K562 (cell line): ENCODE results near the gene RETREG1. TPM values are rescaled to one million over a fixed set of nuclear protein-coding genes. Genes with fewer than 3 reads are reported as not detected.

Source experiments
- ATAC-seq: fragments of 200-7000 bp; cut with Tn5 transposase; 3 replicates; pipeline ENCODE4 v1.9.1; 2020; ENCODE audit warnings: moderate library complexity
- BruUV-seq: library from RNA; stranded (reverse); fragments of 400-500 nt; replicated peaks from 2 replicates; lab custom pipeline; 2021; lab: Mats Ljungman, UMichigan
- CTCF ChIA-PET: fragments of 300-600 bp; formaldehyde crosslinking; extraction: SDS; loops from one replicate; lab custom pipeline; 2021; ENCODE audit warnings: low intra/inter-chr PET ratio; lab: Yijun Ruan, JAX
- POLR2A ChIA-PET: fragments of 300-600, 350-650 bp; sonication (Branson Sonifier 250); formaldehyde crosslinking; extraction: SDS; loops from one replicate; lab custom pipeline; 2021; ENCODE audit warnings: antibody characterized with exemption, inconsistent platforms; lab: Yijun Ruan, JAX
- DNase-seq, 4 experiments: peaks; one replicate each; pipeline versions ENCODE4 v3.0.0 to v3.0.0-alpha.2; 2011 to 2018; ENCODE audit warnings: low spot score in 3 of 4, mixed read lengths in 3 of 4; ENCODE audit errors: extremely low read depth in 1 of 4
- FAIRE-seq: peaks from 2 replicates; lab custom pipeline; 2011; peaks lifted over from hg19 to GRCh38; lab: Jason Lieb, UNC
- H2AFZ ChIP-seq: 2 replicates; pipeline ENCODE4 v1.6.0; 2011; ENCODE audit warnings: low read depth, low read length, control low read depth, inconsistent platforms
- H3K27ac ChIP-seq: fragments of 200-600 bp; 3 replicates; pipeline ENCODE4 v1.8.0; 2011; ENCODE audit warnings: low read depth, mild to moderate bottlenecking, control low read depth, inconsistent platforms, low read length, moderate library complexity, mixed read lengths; ENCODE audit errors: extremely low read depth
- H3K27me3 ChIP-seq, 2 experiments: fragments of 300-600 bp in 1 of 2; 2 replicates in 1 of 2; 3 replicates in 1 of 2; pipeline versions ENCODE4 v1.6.0 to v1.8.0; 2011; ENCODE audit warnings: inconsistent platforms in 2 of 2, low read length in 2 of 2, mild to moderate bottlenecking in 1 of 2, mixed read lengths in 1 of 2, moderate library complexity in 1 of 2; ENCODE audit not compliant: control insufficient read depth in 2 of 2, insufficient read depth in 2 of 2
- H3K36me3 ChIP-seq: fragments of 300-600 bp; 3 replicates; pipeline ENCODE4 v1.8.0; 2011; ENCODE audit warnings: mild to moderate bottlenecking, low read length, inconsistent platforms; ENCODE audit not compliant: control insufficient read depth, insufficient read depth
- H3K4me1 ChIP-seq, 2 experiments: fragments of 200-600 bp in 1 of 2; replicated peaks in 1 of 2; 2 replicates in 1 of 2; 3 replicates in 1 of 2; pipeline versions ENCODE4 v1.5.1 to v1.8.0; 2011; ENCODE audit warnings: inconsistent platforms in 2 of 2, low read length in 2 of 2, mild to moderate bottlenecking in 1 of 2, mixed read lengths in 1 of 2, moderate library complexity in 1 of 2; ENCODE audit not compliant: control insufficient read depth in 2 of 2, insufficient read depth in 2 of 2
- H3K4me2 ChIP-seq: 2 replicates; pipeline ENCODE4 v1.6.1; 2011; ENCODE audit warnings: low read length, control low read depth, inconsistent platforms, mixed read lengths; ENCODE audit not compliant: insufficient read depth
- H3K4me3 ChIP-seq: fragments of 200-600 bp; sonication (generic), shearing (Covaris generic); 2 replicates; pipeline ENCODE4 v1.5.1; 2016; ENCODE audit warnings: control low read depth, inconsistent platforms
- H3K79me2 ChIP-seq: fragments of 200-600 bp; 3 replicates; pipeline ENCODE4 v1.8.0; 2011; ENCODE audit warnings: low read length, inconsistent platforms; ENCODE audit not compliant: control insufficient read depth, insufficient read depth
- H3K9ac ChIP-seq, 2 experiments: 2 replicates each; pipeline versions ENCODE4 v1.6.0 to v1.6.1; 2011; ENCODE audit warnings: low read depth in 2 of 2, low read length in 2 of 2, control low read depth in 1 of 2, inconsistent platforms in 1 of 2, mild to moderate bottlenecking in 1 of 2, mixed read lengths in 1 of 2; ENCODE audit not compliant: insufficient read depth in 1 of 2
- H3K9me1 ChIP-seq: one replicate; pipeline ENCODE4 v1.6.0; 2011; ENCODE audit warnings: inconsistent platforms, mild to moderate bottlenecking, low read length, moderate library complexity; ENCODE audit not compliant: control insufficient read depth, insufficient read depth
- H3K9me3 ChIP-seq: replicated peaks from 2 replicates; pipeline ENCODE4 v1.5.1; 2011; ENCODE audit warnings: low read depth, low read length, inconsistent platforms; ENCODE audit not compliant: control insufficient read depth, insufficient read depth
- H4K20me1 ChIP-seq: replicated peaks from 2 replicates; pipeline ENCODE4 v1.6.1; 2011; ENCODE audit warnings: low read length, inconsistent platforms, mixed read lengths; ENCODE audit not compliant: control insufficient read depth, insufficient read depth
- FOSL1 ChIP-seq: fragments of 200-800 bp; sonication (Bioruptor generic); conservative IDR thresholded peaks from 2 replicates; pipeline ENCODE4 v1.6.1; 2016; ENCODE audit warnings: missing genetic modification characterization, missing compliant biosample characterization
- FOXJ2 ChIP-seq: fragments of 200-800 bp; sonication (Bioruptor generic); IDR thresholded peaks from 2 replicates; pipeline ENCODE4 v1.6.1; 2016; ENCODE audit warnings: missing genetic modification characterization, missing compliant biosample characterization
- HES1 ChIP-seq: fragments of 450-650 bp; IDR thresholded peaks from 2 replicates; pipeline ENCODE4 v1.6.1; 2016; ENCODE audit warnings: low read depth, mild to moderate bottlenecking, moderate library complexity
- PHB2 ChIP-seq: fragments of 450-650 bp; IDR thresholded peaks from 2 replicates; pipeline ENCODE4 v1.6.1; 2017; ENCODE audit warnings: low read depth
- SMAD3 ChIP-seq: fragments of 450-650 bp; formaldehyde crosslinking; conservative IDR thresholded peaks from 2 replicates; pipeline ENCODE4 v1.4.0; 2020; ENCODE audit warnings: mild to moderate bottlenecking
- TBP ChIP-seq: optimal IDR thresholded peaks from 2 replicates; pipeline ENCODE3; 2011; ENCODE audit warnings: low read depth, low read length, improper control_type of control experiment
- THAP12 ChIP-seq: fragments of 250-450 bp; sonication (Bioruptor Pico); IDR thresholded peaks from 2 replicates; pipeline ENCODE4 v1.9.0; 2021; ENCODE audit warnings: mild to moderate bottlenecking, inconsistent platforms
- ZNF436 ChIP-seq: fragments of 250-450, 450-650 bp; sonication (Bioruptor Pico); formaldehyde crosslinking; IDR thresholded peaks from 2 replicates; pipeline ENCODE4 v1.7.0; 2020; ENCODE audit warnings: mild to moderate bottlenecking
- WGBS: fragments of 100-300 bp; shearing (Covaris generic); methylation state at CpG from one replicate; pipeline ENCODE4 v1.1.6; 2016; ENCODE audit warnings: low coverage, mixed read lengths; ENCODE audit not compliant: insufficient coverage; ENCODE audit errors: missing lambda C conversion rate; 5-methylcytosine and 5-hydroxymethylcytosine counted together
- in situ Hi-C: fragments of 300-500 bp; cut with MboI; formaldehyde crosslinking; loops from 4 replicates; pipeline ENCODE4 v1.15.0; 2018; ENCODE audit warnings: inconsistent platforms, mixed read lengths
- intact Hi-C: fragments of 100-400 bp; cut with micrococcal nuclease; formaldehyde crosslinking; loops from 2 replicates; pipeline ENCODE4 v1.14.2; 2022
- polyA plus RNA-seq, 8 experiments: library from polyadenylated mRNA; depleted of rRNA in 4 of 8; stranded (reverse) in 5 of 8; unstranded in 3 of 8; fragments of >200 nt; fragmentation: Nextera tagmentation in 2 of 8; fragmentation: Illumina TruSeq in 1 of 8; extraction: Ambion mirVana in 2 of 8; extraction: Trizol in 1 of 8; gene quantifications; 2 replicates each; pipeline versions ENCODE4 v1.2.1 to v1.2.3, GENCODE V29; 2011 to 2014; ENCODE audit warnings: inconsistent platforms in 1 of 8, missing spikeins in 1 of 8
- total RNA-seq, 7 experiments: library from RNA; depleted of rRNA in 6 of 7; stranded (reverse); fragments of >200 nt in 6 of 7; fragmentation: Illumina TruSeq in 2 of 7; extraction: Trizol in 2 of 7; gene quantifications; 2 replicates each; pipeline versions ENCODE4 v1.2.1 to v1.2.3, GENCODE V29; 2011 to 2021; ENCODE audit warnings: low replicate concordance in 1 of 7

Gene RETREG1
- total and polyA plus RNA-seq, 9 of the 15 experiments (the other 6 are each of a cell fraction or from before 2014, with no cell fraction given) = 0.01 to 0.20 (median 0.08) TPM; not detected in 5

GRCh38 chr5:16529306-16529705 lies 87.5 kb downstream of the RETREG1 start:
- BruUV-seq = no TSS peak

GRCh38 chr5:16528382-16529110 lies 88.3 kb downstream of the RETREG1 start:
- no TSS peak for BruUV-seq
- peak; percentile 52 for ATAC-seq
- peak; percentile 81 for TF ChIP-seq ZNF436 (CRISPR knock-in tag)
- peak; percentile 96 for TF ChIP-seq TBP
- 0 out of 2 replicates have a peak, but pooled peaks have one; percentile 63 for TF ChIP-seq THAP12 (CRISPR knock-in tag)
- TF ChIP-seq SMAD3 (CRISPR knock-in tag) = no peak
- TF ChIP-seq PHB2 = no peak

More at GRCh38 chr5:16529306-16529705, 87.5 kb downstream of the RETREG1 start:
- intact Hi-C loops = no loop called here
- ATAC-seq = no peak
- peak; percentile 66; the same call in 1 of the 2 replicates for TF ChIP-seq HES1
- peak; percentile 79 for TF ChIP-seq FOXJ2
- no peak for TF ChIP-seq FOSL1
- Histone ChIP-seq H3K9me3 (no peaks in the 10 kb centered on the region), H3K9ac (no peak overlapping the region), H3K27me3 (peaks cover 4 to 25% of the 10 kb centered on the region in 2 experiments; a peak in 3 of 5 replicates), H4K20me1 (no peaks in the 10 kb centered on the region), H3K36me3 (no peaks in the 10 kb centered on the region), H3K27ac (no peak overlapping the region), H3K4me1 (peaks cover 0 to 3% of the 10 kb centered on the region in 2 experiments; a peak in 1 of 5 replicates), H2AFZ (no peak overlapping the region), H3K4me3 (no peak overlapping the region), H3K79me2 (no peaks in the 10 kb centered on the region), H3K4me2 (no peak overlapping the region), H3K9me1 (no peaks in the 10 kb centered on the region)
- no peak for DNase-seq
- FAIRE-seq = no peak
- POLR2A ChIA-PET = no interaction called here
- in situ Hi-C loops = no loop called here
- CTCF ChIA-PET = no interaction called here
- WGBS = 14% methylated on average over 7 of the region's 7 CpGs

More at GRCh38 chr5:16528382-16529110, 88.3 kb downstream of the RETREG1 start:
- peak in 2 of 4 experiments; percentile 18 to 22 for DNase-seq
- Histone ChIP-seq H3K4me2 (no peak overlapping the region), H3K9me3 (no peaks in the 10 kb centered on the region), H2AFZ (no peak overlapping the region), H3K36me3 (no peaks in the 10 kb centered on the region), H3K9ac (no peak overlapping the region), H3K27me3 (peaks cover 9 to 32% of the 10 kb centered on the region in 2 experiments; a peak in 4 of 5 replicates), H3K4me3 (no peak overlapping the region), H3K79me2 (no peaks in the 10 kb centered on the region), H4K20me1 (0 out of 2 replicates have a peak, but pooled peaks cover 3% of the 10 kb centered on the region), H3K9me1 (no peaks in the 10 kb centered on the region), H3K27ac (no peak overlapping the region), H3K4me1 (peaks cover 0 to 3% of the 10 kb centered on the region in 2 experiments; a peak in 1 of 5 replicates)
- in situ Hi-C loops (no loop called here), intact Hi-C loops (no loop called here)
- FAIRE-seq = no peak
- POLR2A ChIA-PET = interaction anchor here (1.1 to 1.5 kb wide), 2 partner anchors 9 to 11 kb away, joined by 3 read pairs; no protein-coding TSS in a partner anchor
- CTCF ChIA-PET = no interaction called here
- WGBS = 0% methylated on average over 7 of the region's 7 CpGs
